ENCODE data around the gene CDH13.

CDH13 gene

GRCh38 chr16:82943371-82943770, 316.6 kb downstream of the CDH13 start:
- Histone ChIP-seq H3K36me3 (ENCODE audit: control insufficient read depth, low read length) (no peaks in the 10 kb centered on the region), H3K9me3 (ENCODE audit: control insufficient read depth, insufficient read depth, low read length) (no peaks in the 10 kb centered on the region), H3K4me1 (ENCODE audit: control insufficient read depth, low read length) (no peaks in the 10 kb centered on the region), H3F3A (ENCODE audit: control insufficient read depth, insufficient read depth) (no peaks in the 10 kb centered on the region), H3K9me2 (replicated peaks; ENCODE audit: control insufficient read depth, low read length) (no peaks in the 10 kb centered on the region), H3K4me3 (ENCODE audit: low read length) (no peak overlapping the region), H3K79me2 (ENCODE audit: control insufficient read depth, low read length) (no peaks in the 10 kb centered on the region), H3K4me2 (ENCODE audit: low read length) (no peak overlapping the region), H4K20me1 (ENCODE audit: control insufficient read depth, insufficient read depth, low read depth, low read length) (no peaks in the 10 kb centered on the region), H3K27me3 (ENCODE audit: control insufficient read depth, low read length) (no peaks in the 10 kb centered on the region), H3K27ac (ENCODE audit: low read depth, low read length) (no peak overlapping the region)
- TF ChIP-seq CTCF (IDR thresholded peaks at IDR 0.05; ENCODE audit: low read depth, low read length, poor library complexity, severe bottlenecking) (no peak), EZH2phosphoT487 (IDR thresholded peaks at IDR 0.05; ENCODE audit: borderline replicate concordance, low read length) (no peak)

GRCh38 chr16:82945420-82946101, 318.8 kb downstream of the CDH13 start:
- H3K27ac ChIP-seq (ENCODE audit: low read depth, low read length): no peak overlapping the region
- no peaks in the 10 kb centered on the region for H3F3A ChIP-seq (ENCODE audit: control insufficient read depth, insufficient read depth)
- H3K79me2 ChIP-seq (ENCODE audit: control insufficient read depth, low read length): no peaks in the 10 kb centered on the region
- no peaks in the 10 kb centered on the region for H3K9me3 ChIP-seq (ENCODE audit: control insufficient read depth, insufficient read depth, low read length)
- H3K4me2 ChIP-seq (ENCODE audit: low read length): no peak overlapping the region
- H3K36me3 ChIP-seq (ENCODE audit: control insufficient read depth, low read length): no peaks in the 10 kb centered on the region
- no peaks in the 10 kb centered on the region for H3K4me1 ChIP-seq (ENCODE audit: control insufficient read depth, low read length)
- no peak for TF ChIP-seq EZH2phosphoT487 (IDR thresholded peaks at IDR 0.05; ENCODE audit: borderline replicate concordance, low read length)
- no peak for TF ChIP-seq CTCF (IDR thresholded peaks at IDR 0.05; ENCODE audit: low read depth, low read length, poor library complexity, severe bottlenecking)
- no peak overlapping the region for H3K4me3 ChIP-seq (ENCODE audit: low read length)
- H4K20me1 ChIP-seq (ENCODE audit: control insufficient read depth, insufficient read depth, low read depth, low read length): no peaks in the 10 kb centered on the region
- no peaks in the 10 kb centered on the region for H3K27me3 ChIP-seq (ENCODE audit: control insufficient read depth, low read length)
- H3K9me2 ChIP-seq (replicated peaks; ENCODE audit: control insufficient read depth, low read length): no peaks in the 10 kb centered on the region

GRCh38 chr16:82947698-82948097, 320.9 kb downstream of the CDH13 start:
- no peaks in the 10 kb centered on the region for H3K79me2 ChIP-seq (ENCODE audit: control insufficient read depth, low read length)
- H4K20me1 ChIP-seq (ENCODE audit: control insufficient read depth, insufficient read depth, low read depth, low read length): no peaks in the 10 kb centered on the region
- no peaks in the 10 kb centered on the region for H3K27me3 ChIP-seq (ENCODE audit: control insufficient read depth, low read length)
- no peaks in the 10 kb centered on the region for H3F3A ChIP-seq (ENCODE audit: control insufficient read depth, insufficient read depth)
- H3K4me2 ChIP-seq (ENCODE audit: low read length): no peak overlapping the region
- H3K4me1 ChIP-seq (ENCODE audit: control insufficient read depth, low read length): no peaks in the 10 kb centered on the region
- no peak overlapping the region for H3K4me3 ChIP-seq (ENCODE audit: low read length)
- no peak overlapping the region for H3K27ac ChIP-seq (ENCODE audit: low read depth, low read length)
- no peaks in the 10 kb centered on the region for H3K36me3 ChIP-seq (ENCODE audit: control insufficient read depth, low read length)
- no peak for TF ChIP-seq CTCF (IDR thresholded peaks at IDR 0.05; ENCODE audit: low read depth, low read length, poor library complexity, severe bottlenecking)
- TF ChIP-seq EZH2phosphoT487 (IDR thresholded peaks at IDR 0.05; ENCODE audit: borderline replicate concordance, low read length): no peak
- no peaks in the 10 kb centered on the region for H3K9me3 ChIP-seq (ENCODE audit: control insufficient read depth, insufficient read depth, low read length)
- H3K9me2 ChIP-seq (replicated peaks; ENCODE audit: control insufficient read depth, low read length): no peaks in the 10 kb centered on the region

Data from DOHH2 (cell line).